Astrocyte (in vitro differentiated cells and primary cell): ENCODE measurements around the gene PKNOX2.

ENCODE experiments used
- EZH2 ChIP-seq: IDR thresholded peaks from 2 replicates; pipeline ENCODE4 v1.6.1; 2012; ENCODE audit warnings: mild to moderate bottlenecking, low read length, inconsistent platforms; ENCODE audit not compliant: insufficient read depth
- TF ChIP-seq, protein P1 (sequence below): IDR thresholded peaks from 2 replicates; pipeline ENCODE4 v1.5.1; 2011; ENCODE audit warnings: low read depth, mild to moderate bottlenecking, inconsistent platforms, low read length, moderate library complexity; ENCODE audit not compliant: insufficient read depth

DNA sequence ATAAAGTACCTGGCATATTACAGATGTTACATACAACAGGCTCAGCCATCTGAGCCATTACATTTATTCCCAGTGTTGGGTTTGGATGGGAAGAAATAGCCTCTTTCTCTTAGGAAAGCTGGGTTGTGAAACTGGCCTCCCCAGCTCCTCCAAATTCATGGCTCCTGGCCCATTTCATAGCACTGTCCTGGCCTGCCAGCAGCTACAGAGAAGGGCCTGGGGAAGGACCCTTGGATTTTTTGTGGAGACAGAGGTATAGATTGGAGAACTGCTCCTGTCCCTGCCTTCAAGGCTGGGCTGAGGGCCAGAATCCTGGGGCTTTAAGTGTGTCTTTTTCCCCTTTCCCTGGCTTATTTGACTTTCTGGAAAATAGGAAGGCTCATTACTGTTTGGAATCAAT lies 18.0 kb downstream of the PKNOX2 start:
- TF ChIP-seq, protein P1, sequence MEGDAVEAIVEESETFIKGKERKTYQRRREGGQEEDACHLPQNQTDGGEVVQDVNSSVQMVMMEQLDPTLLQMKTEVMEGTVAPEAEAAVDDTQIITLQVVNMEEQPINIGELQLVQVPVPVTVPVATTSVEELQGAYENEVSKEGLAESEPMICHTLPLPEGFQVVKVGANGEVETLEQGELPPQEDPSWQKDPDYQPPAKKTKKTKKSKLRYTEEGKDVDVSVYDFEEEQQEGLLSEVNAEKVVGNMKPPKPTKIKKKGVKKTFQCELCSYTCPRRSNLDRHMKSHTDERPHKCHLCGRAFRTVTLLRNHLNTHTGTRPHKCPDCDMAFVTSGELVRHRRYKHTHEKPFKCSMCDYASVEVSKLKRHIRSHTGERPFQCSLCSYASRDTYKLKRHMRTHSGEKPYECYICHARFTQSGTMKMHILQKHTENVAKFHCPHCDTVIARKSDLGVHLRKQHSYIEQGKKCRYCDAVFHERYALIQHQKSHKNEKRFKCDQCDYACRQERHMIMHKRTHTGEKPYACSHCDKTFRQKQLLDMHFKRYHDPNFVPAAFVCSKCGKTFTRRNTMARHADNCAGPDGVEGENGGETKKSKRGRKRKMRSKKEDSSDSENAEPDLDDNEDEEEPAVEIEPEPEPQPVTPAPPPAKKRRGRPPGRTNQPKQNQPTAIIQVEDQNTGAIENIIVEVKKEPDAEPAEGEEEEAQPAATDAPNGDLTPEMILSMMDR: no peak
- no peak for TF ChIP-seq EZH2
